GM12892 (cell line): ENCODE measurements around the gene OR13G1.

ENCODE experiments used
- DNase-seq: peaks from one replicate; pipeline ENCODE4 v3.0.0; 2011; ENCODE audit not compliant: insufficient read length
- FAIRE-seq: peaks from 2 replicates; lab custom pipeline; 2011; peaks lifted over from hg19 to GRCh38; lab: Jason Lieb, UNC
- POLR2A ChIP-seq: IDR thresholded peaks from 2 replicates; pipeline ENCODE4 v1.6.1; 2011; ENCODE audit warnings: low read depth, low read length, control low read depth
- POLR2AphosphoS5 ChIP-seq: IDR thresholded peaks from 2 replicates; pipeline ENCODE4 v1.6.1; 2011; ENCODE audit warnings: low read depth, low read length, control low read depth
- TAF1 ChIP-seq: IDR thresholded peaks from 2 replicates; pipeline ENCODE4 v1.6.1; 2011; ENCODE audit warnings: low read depth, mild to moderate bottlenecking, control low read depth, low read length, borderline replicate concordance

The OR13G1 gene

DNA sequence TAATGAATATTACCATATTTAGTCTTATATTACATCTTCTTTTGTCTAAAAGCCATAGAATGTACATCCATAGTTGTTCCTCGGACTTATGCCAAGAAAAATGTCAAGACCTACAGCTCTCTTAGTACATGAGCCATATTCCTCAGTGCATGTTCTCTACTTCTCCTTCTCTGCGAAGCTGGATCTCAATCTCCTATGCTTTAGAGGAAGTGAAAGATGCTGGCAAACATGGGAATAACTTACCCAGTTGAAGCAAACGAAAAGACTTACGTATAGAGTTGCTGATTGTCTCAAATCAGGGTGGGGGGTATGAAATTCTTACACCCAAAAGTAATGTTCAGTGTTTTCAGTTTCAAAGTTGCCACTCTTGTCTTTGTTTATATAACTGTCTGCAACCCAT, 32.7 kb downstream of the OR13G1 start:
- TF ChIP-seq TAF1, result no peak
- TF ChIP-seq POLR2AphosphoS5, result no peak
- no peak for TF ChIP-seq POLR2A

DNA sequence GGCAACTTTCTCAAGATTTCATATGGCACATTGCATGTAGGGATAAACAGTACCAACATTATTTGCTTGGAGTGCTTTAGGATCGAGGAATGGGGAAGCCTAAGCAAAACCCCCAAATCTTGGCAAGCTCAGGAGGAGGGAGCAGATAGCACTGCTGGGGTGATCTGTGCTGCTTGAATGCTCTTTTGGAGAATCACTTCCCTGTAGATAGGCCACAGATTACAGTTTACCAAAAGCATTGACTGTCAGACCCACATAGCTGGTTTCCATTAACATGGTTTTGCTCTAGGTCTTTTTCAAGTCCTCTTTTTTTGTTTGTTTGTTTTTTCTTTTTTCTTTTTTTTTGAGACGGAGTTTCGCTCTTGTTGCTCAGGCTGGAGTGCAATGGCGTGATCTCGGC, 36.8 kb downstream of the OR13G1 start:
- DNase-seq, result no peak
- FAIRE-seq, result no peak
- no peak for TF ChIP-seq TAF1
- TF ChIP-seq POLR2A, result no peak
- TF ChIP-seq POLR2AphosphoS5, result no peak

More for the DNA sequence above, 32.7 kb downstream of the OR13G1 start:
- no peak for DNase-seq
- no peak for FAIRE-seq

DNA sequence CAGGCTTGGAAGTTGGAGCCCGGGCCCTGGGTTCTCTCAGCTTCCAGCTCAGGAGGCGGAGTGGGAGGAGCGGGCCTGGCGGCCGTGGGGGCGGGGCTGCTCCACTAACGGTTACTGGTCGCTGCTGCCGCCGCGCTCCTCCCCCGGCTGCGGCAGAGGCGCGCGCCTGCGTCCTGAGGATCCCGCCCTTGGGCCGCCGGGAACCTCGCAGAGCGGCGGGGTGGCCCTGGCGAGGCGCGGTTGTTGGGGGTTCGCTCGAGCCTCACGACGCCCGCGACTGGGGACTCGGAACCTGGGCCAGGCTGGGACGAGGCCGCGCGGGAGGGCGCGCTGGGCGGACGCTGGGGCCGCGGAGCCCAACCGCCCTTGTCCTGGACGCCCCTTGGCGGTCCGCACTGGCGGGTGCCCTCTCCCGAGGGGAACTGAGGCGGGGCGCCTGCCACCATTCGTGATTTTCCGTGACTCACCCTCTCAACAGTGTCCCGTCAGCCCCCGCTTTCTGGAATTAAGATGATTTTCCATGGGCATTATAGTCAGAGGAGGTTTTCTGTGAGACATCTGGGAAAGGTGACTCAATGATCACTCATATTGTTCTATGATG, 40.1 kb downstream of the OR13G1 start:
- FAIRE-seq (no peak), DNase-seq (no peak)
- TF ChIP-seq TAF1, result no peak
- TF ChIP-seq POLR2A, result no peak
- no peak for TF ChIP-seq POLR2AphosphoS5

- DNase-seq (no peak), FAIRE-seq (no peak)
- TF ChIP-seq POLR2A, result no peak
- TF ChIP-seq POLR2AphosphoS5, result no peak
- TF ChIP-seq TAF1, result no peak
Measured at GRCh38 chr1:247638781-247639180, 40.8 kb downstream of the OR13G1 start.

DNA sequence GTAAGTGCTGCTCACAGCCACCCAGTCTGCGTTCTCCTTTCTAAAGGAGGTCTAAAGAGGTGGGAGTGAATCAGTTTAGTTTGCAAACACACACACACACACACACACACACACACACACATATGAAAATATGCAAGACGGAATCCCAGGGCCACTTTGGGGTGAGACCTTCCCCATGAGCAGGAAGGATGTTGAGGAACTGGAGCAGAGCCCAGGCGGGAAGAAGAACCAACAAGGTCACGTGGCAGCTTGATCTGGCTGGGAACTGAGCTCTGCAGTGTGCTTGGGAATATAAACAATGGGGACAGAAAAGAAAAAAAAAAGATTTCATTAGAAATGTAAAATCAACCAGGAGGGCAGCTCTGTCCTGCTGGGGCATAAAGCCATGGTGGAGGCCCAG, 41.5 kb downstream of the OR13G1 start:
- no peak for FAIRE-seq
- no peak for DNase-seq
- no peak for TF ChIP-seq POLR2AphosphoS5
- TF ChIP-seq POLR2A, result no peak
- TF ChIP-seq TAF1, result no peak

- no peak for TF ChIP-seq TAF1
- no peak for TF ChIP-seq POLR2A
- no peak for TF ChIP-seq POLR2AphosphoS5
- DNase-seq, result no peak
- no peak for FAIRE-seq
Measured at GRCh38 chr1:247627951-247628350, 51.6 kb downstream of the OR13G1 start.
